ENCODE results near the gene SART3.
"Not testable (repeated sequence)": the region's sequence is repeated elsewhere in the genome, so short reads cannot be mapped to it uniquely, and the experiment has no call there.

The SART3 gene

GRCh38 chr12:108560321-108560721 is 652 bp downstream of the SART3 start:
- no peak for DNase-seq (ENCODE audit: low read depth)
- peak overlapping the region; percentile 92 for H3K4me3 ChIP-seq (ENCODE audit: low read depth, low read length)
- TF ChIP-seq CTCF (IDR thresholded peaks at IDR 0.05; ENCODE audit: insufficient read depth, low read depth, low read length, missing control alignments): no peak

- peak; percentile 32 for DNase-seq (ENCODE audit: low read depth)
These were observed 1.2 kb downstream of the SART3 start for GRCh38 chr12:108559748-108560147.

GRCh38 chr12:108559007-108559655 is 1.8 kb downstream of the SART3 start:
- peak overlapping the region; percentile 92 for H3K4me3 ChIP-seq (ENCODE audit: low read depth, low read length)
- TF ChIP-seq CTCF (IDR thresholded peaks at IDR 0.05; ENCODE audit: insufficient read depth, low read depth, low read length, missing control alignments): no peak
- no peak for DNase-seq (ENCODE audit: low read depth)

More at GRCh38 chr12:108559748-108560147, 1.2 kb downstream of the SART3 start:
- H3K4me3 ChIP-seq (ENCODE audit: low read depth, low read length): peak overlapping the region; percentile 92
- no peak for TF ChIP-seq CTCF (IDR thresholded peaks at IDR 0.05; ENCODE audit: insufficient read depth, low read depth, low read length, missing control alignments)

GRCh38 chr12:108555383-108555782 is 5.6 kb downstream of the SART3 start:
- not testable (repeated sequence) for H3K4me3 ChIP-seq (ENCODE audit: low read depth, low read length); DNase-seq (ENCODE audit: low read depth)

GRCh38 chr12:108553799-108554198 is 7.2 kb downstream of the SART3 start:
- DNase-seq (ENCODE audit: low read depth): no peak
- no peak for TF ChIP-seq CTCF (IDR thresholded peaks at IDR 0.05; ENCODE audit: insufficient read depth, low read depth, low read length, missing control alignments)
- no peak overlapping the region for H3K4me3 ChIP-seq (ENCODE audit: low read depth, low read length)

- DNase-seq (ENCODE audit: low read depth): no peak
- TF ChIP-seq CTCF (IDR thresholded peaks at IDR 0.05; ENCODE audit: insufficient read depth, low read depth, low read length, missing control alignments): no peak
- no peak overlapping the region for H3K4me3 ChIP-seq (ENCODE audit: low read depth, low read length)
These were observed 9.4 kb downstream of the SART3 start for GRCh38 chr12:108551535-108551934.

GRCh38 chr12:108548954-108549521 is 11.9 kb downstream of the SART3 start:
- DNase-seq (ENCODE audit: low read depth): peak; percentile 69

More at GRCh38 chr12:108548954-108549521, 11.9 kb downstream of the SART3 start:
- TF ChIP-seq CTCF (IDR thresholded peaks at IDR 0.05; ENCODE audit: insufficient read depth, low read depth, low read length, missing control alignments): no peak
- peak overlapping the region; percentile 32 for H3K4me3 ChIP-seq (ENCODE audit: low read depth, low read length)
